Stimulated activated CD8-positive, alpha-beta memory T cell treated with anti-CD3 and anti-CD28 coated beads, Interleukin-4, amount 100 ng/mL, for 24 hours (primary cell): ENCODE measurements around the gene CSAG2.
"Not testable (repeated sequence)": the region's sequence is repeated elsewhere in the genome, so short reads cannot be mapped to it uniquely, and the experiment has no call there.

ENCODE experiments used
- DNase-seq: peaks from one replicate; pipeline ENCODE4 v3.0.0-alpha.2; 2020; ENCODE audit warnings: low read depth

Gene CSAG2

GRCh38 chrX:152709173-152709572 is at the start of gene CSAG2:
TSS of gene CSAG2 (minus strand) at chrX:152709273. CDS start at chrX:152709112, 161 bp downstream.
- DNase-seq, result not testable (repeated sequence)

- DNase-seq, result not testable (repeated sequence)
Measured at GRCh38 chrX:152754871-152755270, 45.8 kb upstream of the CSAG2 start.

GRCh38 chrX:152753686-152754650 is 44.9 kb upstream of the CSAG2 start, which contains the start of gene MAGEA2:
TSS of gene MAGEA2 (minus strand) at chrX:152753842. CDS start at chrX:152751363, 2,479 bp downstream.
- DNase-seq, result not testable (repeated sequence)

GRCh38 chrX:152738560-152738959 is 29.5 kb upstream of the CSAG2 start:
- no peak for DNase-seq

- not testable (repeated sequence) for DNase-seq
Measured at GRCh38 chrX:152736528-152736927, 27.5 kb upstream of the CSAG2 start.

- DNase-seq, result no peak
Measured at GRCh38 chrX:152735860-152736511, 26.9 kb upstream of the CSAG2 start.

GRCh38 chrX:152735101-152735500 is 26.0 kb upstream of the CSAG2 start:
- no peak for DNase-seq

- not testable (repeated sequence) for DNase-seq
Measured at GRCh38 chrX:152734143-152734858, 25.2 kb upstream of the CSAG2 start.

GRCh38 chrX:152733261-152733975 is 24.3 kb upstream of the CSAG2 start, which contains the start of the genes CSAG1 and MAGEA12:
TSS of gene CSAG1 (minus strand) at chrX:152733721. CDS start at chrX:152732460, 1,261 bp downstream.
TSS of gene MAGEA12 (plus strand) at chrX:152733757. CDS start at chrX:152736162, 2,405 bp downstream.
- DNase-seq, result no peak

GRCh38 chrX:152725409-152725808 is 16.3 kb upstream of the CSAG2 start:
- no peak for DNase-seq

GRCh38 chrX:152713815-152714787 is 5.0 kb upstream of the CSAG2 start, which contains the start of gene MAGEA2B:
TSS of gene MAGEA2B (plus strand) at chrX:152714628. CDS start at chrX:152717107, 2,479 bp downstream.
- DNase-seq, result not testable (repeated sequence)

GRCh38 chrX:152713195-152713594 is 4.1 kb upstream of the CSAG2 start:
- DNase-seq, result not testable (repeated sequence)

GRCh38 chrX:152706500-152706899 is 2.6 kb downstream of the CSAG2 start:
- not testable (repeated sequence) for DNase-seq

GRCh38 chrX:152700390-152700789 is 8.7 kb downstream of the CSAG2 start:
- DNase-seq, result not testable (repeated sequence)

GRCh38 chrX:152697952-152698931 is 10.8 kb downstream of the CSAG2 start, which contains the start of gene MAGEA3:
TSS of gene MAGEA3 (plus strand) at chrX:152698794. CDS start at chrX:152700833, 2,039 bp downstream.
- not testable (repeated sequence) for DNase-seq

GRCh38 chrX:152681012-152681411 is 28.1 kb downstream of the CSAG2 start:
- DNase-seq, result not testable (repeated sequence)

- DNase-seq, result not testable (repeated sequence)
Measured at GRCh38 chrX:152674652-152675051, 34.4 kb downstream of the CSAG2 start.

GRCh38 chrX:152674135-152674534 is 34.9 kb downstream of the CSAG2 start:
- no peak for DNase-seq
